GM18505 (cell line): ENCODE data around the gene APBA2.

Experiments used
- ATAC-seq: cut with Tn5 transposase; IDR thresholded peaks from one replicate; pipeline ENCODE4 v1.9.1; 2021; ENCODE audit not compliant: unreplicated experiment
- POLR2A ChIP-seq: IDR thresholded peaks from 4 replicates; pipeline ENCODE4 v1.6.1; 2011; ENCODE audit warnings: borderline replicate concordance; ENCODE audit not compliant: insufficient read depth, insufficient read length; ENCODE audit errors: extremely low read depth

Gene APBA2

DNA sequence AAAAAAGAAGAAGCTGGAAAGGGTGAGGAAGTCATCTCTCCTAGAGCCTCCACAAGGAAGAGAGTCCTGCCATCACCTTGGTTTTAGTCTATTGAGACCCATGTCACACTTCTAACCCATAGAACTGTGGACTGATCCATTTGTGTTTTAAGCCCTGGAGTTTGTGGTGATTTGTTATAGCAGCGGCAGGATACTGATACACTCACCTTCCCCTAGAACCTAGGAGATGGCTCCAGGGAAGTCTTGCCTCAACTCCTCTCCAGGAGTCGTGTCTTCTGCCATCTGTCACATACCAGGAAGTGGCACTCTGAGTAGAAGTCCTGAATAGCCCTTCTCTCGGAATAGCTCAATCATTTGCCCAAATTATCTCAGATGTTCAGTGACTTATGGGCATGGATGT is 14.6 kb upstream of the APBA2 start:
- no peak for TF ChIP-seq POLR2A
- ATAC-seq: no peak

DNA sequence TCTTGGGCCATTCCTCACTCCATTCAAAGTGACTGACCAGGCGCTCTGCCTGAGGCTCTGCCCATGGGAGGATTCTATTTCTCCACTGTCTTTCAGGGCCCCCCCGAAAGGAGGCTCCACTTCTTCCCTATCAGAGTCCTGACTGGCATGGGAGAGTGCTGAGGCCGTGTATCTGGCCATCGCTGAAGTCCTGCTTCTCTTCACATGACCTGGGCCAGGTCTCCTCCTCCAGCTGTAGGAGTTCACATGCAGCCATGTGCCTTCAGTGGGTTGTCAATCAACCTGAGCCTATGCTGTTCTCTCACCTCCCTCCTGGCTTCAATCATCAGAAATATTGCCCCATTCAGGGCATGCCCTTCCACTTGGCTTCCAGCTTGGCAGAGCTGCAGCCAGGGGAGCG is 12.8 kb upstream of the APBA2 start:
- no peak for TF ChIP-seq POLR2A
- ATAC-seq: no peak

DNA sequence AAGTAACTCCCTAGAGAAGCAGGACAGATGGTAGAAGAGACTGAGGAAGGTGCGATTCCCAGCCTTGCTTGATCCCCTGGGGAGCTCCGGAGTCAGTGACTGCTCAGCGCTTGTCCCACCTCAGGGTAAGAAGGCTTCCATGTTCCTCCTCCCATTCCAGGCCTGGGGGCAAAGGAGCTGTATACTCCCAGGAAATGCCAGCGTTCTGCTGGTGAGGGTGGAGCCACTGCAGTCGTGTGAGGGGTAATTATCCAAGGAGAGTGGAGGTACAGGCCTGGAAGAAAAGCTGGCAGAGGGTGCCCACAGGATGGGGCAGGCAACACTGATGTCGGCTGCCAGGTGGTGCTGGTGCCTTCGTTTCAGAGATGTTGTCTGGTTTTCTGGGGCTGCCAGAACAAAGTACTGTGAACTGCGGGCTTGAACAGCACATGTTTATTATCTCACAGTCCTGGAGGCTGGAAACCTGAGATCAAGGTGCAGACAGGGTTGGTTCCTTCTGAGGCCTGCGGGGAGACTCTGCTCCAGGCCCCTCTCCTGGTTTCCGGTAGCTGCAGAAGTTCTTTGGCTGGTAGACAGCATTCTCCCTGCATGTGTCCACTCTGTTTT is 12.1 kb upstream of the APBA2 start:
- no peak for ATAC-seq
- TF ChIP-seq POLR2A: no peak

DNA sequence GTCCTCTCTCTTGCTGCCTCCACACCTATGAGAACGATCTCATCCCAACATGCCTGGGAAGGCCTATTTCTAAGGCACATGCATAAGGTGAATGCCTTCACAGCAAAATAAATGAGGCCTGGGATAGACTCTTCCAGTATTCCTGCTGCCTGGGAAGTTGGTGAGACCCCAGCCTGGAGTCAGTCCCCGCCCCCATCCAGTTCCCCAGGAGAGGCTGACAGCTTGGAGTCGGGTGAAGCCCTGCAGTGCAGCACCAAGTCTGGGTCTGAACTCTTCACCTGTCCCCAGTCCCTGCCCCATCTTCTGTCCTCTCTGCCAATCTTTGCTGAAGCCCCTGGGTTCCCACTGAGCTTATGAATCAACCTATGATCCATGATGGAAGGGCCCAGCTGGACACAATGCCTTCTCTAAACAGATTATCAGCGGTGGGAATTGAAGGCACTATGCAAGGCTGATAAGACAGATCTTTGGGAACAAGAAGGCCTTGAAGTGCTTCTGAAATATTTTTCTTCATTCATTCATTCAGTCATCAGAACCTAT is 10.2 kb upstream of the APBA2 start:
- no peak for ATAC-seq
- TF ChIP-seq POLR2A: no peak

DNA sequence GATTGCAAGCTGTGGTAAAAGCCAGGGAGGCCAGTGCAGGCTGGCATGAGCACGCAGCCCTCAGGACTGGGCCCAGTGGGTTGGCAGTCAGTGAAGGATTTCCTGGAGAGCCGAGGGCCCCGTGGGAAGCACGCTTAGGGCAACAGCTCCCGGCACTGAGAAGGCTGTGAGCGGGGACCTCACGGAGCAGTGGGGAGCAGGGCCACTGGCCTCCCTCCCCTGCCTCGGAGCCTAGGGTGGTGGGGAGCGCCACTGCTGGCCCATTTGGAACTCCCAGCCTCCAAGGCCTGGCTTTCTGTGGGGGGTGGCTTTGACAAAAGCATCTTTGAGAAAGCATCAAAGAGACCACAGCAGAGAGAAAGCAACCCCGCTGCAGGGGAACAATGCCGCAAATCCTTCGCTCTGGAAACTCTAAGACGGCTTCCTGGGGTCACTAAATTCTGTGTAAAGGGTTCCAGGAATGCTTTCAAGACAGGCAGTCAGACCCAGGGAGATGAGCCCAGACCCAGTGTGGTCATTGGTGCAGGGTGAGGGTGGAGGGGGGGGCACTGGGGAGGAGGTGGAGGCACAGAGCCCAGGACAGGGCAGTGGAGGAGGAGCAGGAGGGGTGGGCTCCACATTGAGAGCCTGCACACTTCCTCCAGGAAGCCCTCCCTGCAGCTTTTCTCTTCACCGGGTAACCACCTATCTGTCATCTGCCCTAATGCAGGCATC is 9.5 kb upstream of the APBA2 start:
- TF ChIP-seq POLR2A: no peak

DNA sequence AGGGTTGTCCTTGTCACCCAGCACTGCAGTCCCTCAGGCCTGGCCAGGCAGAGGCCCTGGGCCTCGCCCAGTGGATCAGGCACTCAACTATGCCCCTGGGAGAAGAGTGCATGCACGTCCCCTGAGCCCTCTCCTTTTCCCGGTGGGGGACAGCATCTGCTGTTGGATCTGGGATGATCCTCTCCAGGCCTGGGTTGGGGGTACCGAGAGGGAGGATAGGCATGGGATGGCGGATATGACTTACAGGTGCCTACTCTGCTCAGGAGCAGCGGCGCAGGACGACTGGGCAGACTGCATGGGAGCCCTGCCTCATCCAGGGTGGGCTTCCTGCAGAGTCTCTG is 9.0 kb upstream of the APBA2 start:
- no peak for TF ChIP-seq POLR2A
- no peak for ATAC-seq

More for the DNA sequence above, 9.5 kb upstream of the APBA2 start:
- no peak for ATAC-seq

DNA sequence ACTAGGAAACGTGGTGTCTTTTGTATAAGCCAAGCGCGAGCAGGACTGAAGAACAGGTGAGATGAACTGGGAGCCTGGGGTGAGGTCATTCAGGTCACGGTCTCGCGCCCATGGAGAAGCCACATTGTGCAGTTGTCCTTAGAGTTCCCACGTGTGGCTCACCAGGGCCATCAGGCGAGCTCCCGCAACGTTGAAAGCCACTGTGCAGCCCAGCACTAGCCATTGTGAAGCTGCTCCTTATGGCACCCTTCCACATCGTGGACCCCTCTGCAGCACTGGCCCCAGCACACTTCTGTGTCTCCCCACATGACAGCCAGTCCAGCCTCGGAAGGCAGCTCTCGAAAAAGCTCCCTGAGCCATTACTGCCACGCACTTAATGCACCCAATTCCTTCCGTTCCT is 7.6 kb upstream of the APBA2 start:
- no peak for ATAC-seq
- no peak for TF ChIP-seq POLR2A

DNA sequence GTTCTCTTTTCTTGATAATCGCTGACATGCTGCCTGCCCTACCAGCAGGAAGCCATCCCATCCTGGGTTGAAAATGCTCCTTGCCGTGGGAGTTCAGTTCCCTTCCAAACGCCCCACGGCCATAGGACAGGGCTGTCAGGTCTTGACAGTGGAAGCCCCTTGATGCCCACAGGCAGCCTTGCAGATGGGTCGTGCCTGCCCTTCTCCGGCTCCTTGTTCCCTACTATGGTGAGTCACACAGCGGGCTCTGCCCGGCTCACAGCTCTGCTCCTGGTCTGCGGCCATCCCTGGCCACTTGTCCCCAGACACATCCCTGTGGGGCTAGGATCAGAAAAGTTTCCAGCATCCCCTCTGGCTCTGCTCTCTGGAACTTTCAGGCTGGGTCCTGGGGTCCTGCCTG is 6.2 kb upstream of the APBA2 start:
- no peak for ATAC-seq
- no peak for TF ChIP-seq POLR2A

DNA sequence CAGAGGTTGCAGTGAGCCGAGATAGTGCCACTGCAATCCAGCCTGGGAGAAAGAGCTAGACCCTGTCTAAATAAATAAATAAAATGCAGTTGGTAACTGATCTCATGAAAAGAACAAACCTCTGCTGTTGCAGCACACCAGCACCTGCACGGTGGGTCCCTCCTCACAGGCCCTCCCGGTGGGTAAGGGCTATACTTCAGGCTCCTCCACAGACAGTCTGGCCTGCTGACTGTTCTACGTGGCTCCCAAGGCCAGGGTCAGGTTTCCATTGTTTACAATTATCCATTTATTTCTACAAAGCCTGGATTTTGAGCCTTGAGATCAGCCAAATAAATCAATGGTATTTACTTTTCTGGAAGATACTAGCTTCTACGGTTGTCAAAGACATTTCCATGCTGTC is 5.1 kb upstream of the APBA2 start:
- TF ChIP-seq POLR2A: no peak
- ATAC-seq: no peak

DNA sequence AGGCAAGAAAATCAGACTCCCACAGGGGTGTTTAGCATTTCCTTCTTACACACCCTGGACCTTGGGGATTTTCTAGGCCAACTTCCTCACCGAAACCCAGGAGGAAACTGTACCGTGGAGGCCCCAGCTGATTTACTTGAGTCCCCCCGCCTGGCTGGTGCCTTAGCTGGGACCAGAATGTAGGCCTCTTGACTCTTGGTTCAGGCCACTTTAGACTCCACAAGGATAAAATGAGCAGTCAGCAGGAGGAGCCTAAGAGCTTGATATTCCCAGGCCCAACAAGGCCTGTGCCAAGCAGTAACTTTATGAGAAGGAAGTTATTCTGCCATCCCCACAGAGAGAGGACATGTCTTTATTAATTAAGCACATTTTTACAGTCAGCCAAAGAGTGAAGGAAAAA is 4.6 kb upstream of the APBA2 start:
- TF ChIP-seq POLR2A: no peak
- no peak for ATAC-seq

DNA sequence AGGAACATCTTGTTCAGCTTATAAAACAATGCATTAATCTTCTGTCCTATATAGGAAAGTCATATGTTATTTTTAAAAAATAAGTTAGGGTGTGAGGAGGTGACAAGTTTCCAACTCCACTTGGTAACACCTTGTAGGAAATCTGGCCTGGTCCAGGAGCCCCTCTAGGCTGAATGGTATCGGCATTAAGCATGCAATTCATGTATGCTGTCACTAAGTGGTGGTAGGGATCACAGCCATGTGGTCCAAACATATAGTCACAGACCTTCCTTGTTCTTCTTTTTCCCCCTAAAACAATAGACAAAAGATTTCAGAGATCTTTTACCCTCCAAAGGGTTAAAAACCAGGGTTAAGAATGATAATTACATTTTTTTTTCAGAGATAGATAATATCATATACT is 4.2 kb upstream of the APBA2 start:
- ATAC-seq: no peak
- TF ChIP-seq POLR2A: no peak

DNA sequence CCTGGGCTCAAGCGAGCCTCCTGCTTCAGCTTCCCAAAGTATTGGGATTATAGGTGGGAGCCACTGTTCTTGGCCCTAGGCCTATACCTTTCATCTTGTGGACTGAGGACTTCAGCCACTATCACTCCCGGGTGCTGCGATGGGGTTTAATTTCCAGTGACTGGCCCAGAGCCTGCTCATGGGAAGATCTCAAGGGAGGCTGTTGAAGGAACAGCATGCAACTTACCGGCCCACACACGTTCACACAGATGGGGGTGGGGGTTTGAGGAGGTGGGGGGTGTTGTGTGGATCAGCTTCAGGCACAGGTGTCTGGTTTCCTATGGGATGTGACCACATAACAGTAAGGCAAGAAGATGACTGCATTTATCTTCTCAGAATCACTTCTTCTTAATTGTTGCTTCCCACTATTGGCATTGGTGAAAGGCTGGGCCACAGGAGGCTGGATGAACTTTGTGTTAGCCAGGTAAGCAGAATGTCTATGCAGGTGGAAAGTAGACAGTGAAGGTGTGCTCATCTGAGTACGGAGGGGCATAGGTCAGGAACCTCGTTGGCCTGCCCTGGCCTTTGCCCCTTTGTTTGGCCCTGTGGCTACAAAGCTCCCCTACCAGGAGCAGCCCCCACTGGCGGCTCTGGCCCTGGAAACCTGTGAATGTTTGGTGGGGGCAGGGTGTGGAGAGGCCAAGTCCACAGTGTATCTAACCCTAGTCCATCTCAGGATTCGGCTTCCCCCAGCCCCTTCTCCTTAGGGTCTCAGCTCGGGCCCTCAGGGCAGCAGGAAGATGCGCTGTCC is 1.4 kb upstream of the APBA2 start:
- ATAC-seq: no peak
- no peak for TF ChIP-seq POLR2A

DNA sequence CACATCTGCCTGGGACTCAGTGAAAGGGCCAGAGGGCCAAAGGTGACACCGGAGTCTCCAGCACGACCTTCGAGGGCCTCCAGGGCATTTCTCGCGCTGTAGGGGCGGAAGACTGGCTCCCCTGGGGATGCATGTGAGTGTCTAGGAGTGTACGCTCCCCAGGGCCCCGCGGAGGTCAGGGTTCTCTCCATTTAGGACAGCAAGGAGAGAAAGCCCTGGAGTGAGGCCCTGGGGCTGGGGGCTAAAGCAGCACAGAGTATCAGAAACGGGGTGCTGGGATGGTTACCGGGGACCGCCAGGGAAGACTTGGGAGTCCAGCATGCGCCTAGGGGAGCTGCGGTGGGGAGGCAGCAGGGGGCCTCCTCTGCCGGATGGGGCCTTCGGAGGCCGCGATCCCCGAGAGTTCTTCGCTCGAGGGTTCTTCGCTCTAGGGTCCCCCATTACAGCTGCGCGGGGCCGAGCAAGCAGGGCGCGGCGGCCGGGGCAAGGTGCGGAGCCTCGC is 595 bp upstream of the APBA2 start:
- no peak for TF ChIP-seq POLR2A
- ATAC-seq: no peak
